K562 (cell line): ENCODE data around the gene SLC16A5. TPM values are rescaled to one million over a fixed set of nuclear protein-coding genes. Genes with fewer than 3 reads are reported as not detected.

Experiments used
- HCFC1 ChIP-seq: IDR thresholded peaks from 2 replicates; pipeline ENCODE4 v1.6.1; 2012; ENCODE audit warnings: low read depth, low read length, improper control_type of control experiment
- MAFK ChIP-seq: IDR thresholded peaks from 2 replicates; pipeline ENCODE4 v1.6.1; 2011; ENCODE audit warnings: low read length, improper control_type of control experiment
- PRDM10 ChIP-seq: fragments of 450-650 bp; IDR thresholded peaks from 2 replicates; pipeline ENCODE4 v1.6.1; 2018; ENCODE audit not compliant: partially characterized antibody
- RBFOX2 ChIP-seq: fragments of 200-400 bp; formaldehyde crosslinking; IDR thresholded peaks from 2 replicates; pipeline ENCODE4 v1.6.1; 2017; ENCODE audit warnings: low read depth, mild to moderate bottlenecking, low read length, moderate library complexity
- SMC3 ChIP-seq: conservative IDR thresholded peaks from 2 replicates; pipeline ENCODE4 v1.6.1; 2011; ENCODE audit warnings: low read depth, low read length, improper control_type of control experiment; ENCODE audit not compliant: insufficient read depth
- TBP ChIP-seq: optimal IDR thresholded peaks from 2 replicates; pipeline ENCODE3; 2011; ENCODE audit warnings: low read depth, low read length, improper control_type of control experiment
- TFAP4 ChIP-seq: sonication (generic); formaldehyde crosslinking; IDR thresholded peaks from 2 replicates; pipeline ENCODE4 v1.8.0; 2022; ENCODE audit warnings: missing genetic modification reagents, mild to moderate bottlenecking, moderate library complexity, borderline replicate concordance
- ZBTB26 ChIP-seq: fragments of 450-650 bp; formaldehyde crosslinking; IDR thresholded peaks from 2 replicates; pipeline ENCODE4 v1.4.0; 2022; ENCODE audit warnings: missing genetic modification characterization
- ZBTB7A ChIP-seq: IDR thresholded peaks from 2 replicates; pipeline ENCODE4 v1.6.1; 2011; ENCODE audit warnings: low read depth, mild to moderate bottlenecking, low read length, moderate library complexity, borderline replicate concordance; ENCODE audit not compliant: control insufficient read depth
- ZNF121 ChIP-seq: sonication (generic); formaldehyde crosslinking; conservative IDR thresholded peaks from 2 replicates; pipeline ENCODE4 v1.8.0; 2022; ENCODE audit warnings: missing genetic modification reagents
- ZNF316 ChIP-seq: fragments of 450-650 bp; IDR thresholded peaks from 2 replicates; pipeline ENCODE4 v1.6.1; 2016
- polyA plus RNA-seq, 8 experiments: library from polyadenylated mRNA; depleted of rRNA in 4 of 8; stranded (reverse) in 5 of 8; unstranded in 3 of 8; fragments of >200 nt; fragmentation: Nextera tagmentation in 2 of 8; fragmentation: Illumina TruSeq in 1 of 8; extraction: Ambion mirVana in 2 of 8; extraction: Trizol in 1 of 8; gene quantifications; 2 replicates each; pipeline versions ENCODE4 v1.2.1 to v1.2.3, GENCODE V29; 2011 to 2014; ENCODE audit warnings: inconsistent platforms in 1 of 8, missing spikeins in 1 of 8
- total RNA-seq, 7 experiments: library from RNA; depleted of rRNA in 6 of 7; stranded (reverse); fragments of >200 nt in 6 of 7; fragmentation: Illumina TruSeq in 2 of 7; extraction: Trizol in 2 of 7; gene quantifications; 2 replicates each; pipeline versions ENCODE4 v1.2.1 to v1.2.3, GENCODE V29; 2011 to 2021; ENCODE audit warnings: low replicate concordance in 1 of 7

SLC16A5 gene
- total and polyA plus RNA-seq, 9 of the 15 experiments (the other 6 are each of a cell fraction or from before 2014, with no cell fraction given), result 0.06 to 2.6 (median 0.91) TPM

- TF ChIP-seq ZNF316, result no peak
- TF ChIP-seq TBP, result peak; percentile 83
- peak; percentile 43; the same call in 1 of the 2 replicates for TF ChIP-seq TFAP4
- TF ChIP-seq PRDM10, result peak; percentile 61
- TF ChIP-seq ZBTB7A, result peak; percentile 79
- peak; percentile 22; the same call in 1 of the 2 replicates for TF ChIP-seq SMC3
- TF ChIP-seq ZNF121 (CRISPR knock-in tag), result no peak
- 0 out of 2 replicates have a peak, but pooled peaks have one; percentile 5 for TF ChIP-seq MAFK
- peak; percentile 57; the same call in 1 of the 2 replicates for TF ChIP-seq HCFC1
- peak; percentile 93 for TF ChIP-seq RBFOX2
- no peak for TF ChIP-seq ZBTB26 (CRISPR knock-in tag)
Measured at GRCh38 chr17:75109407-75110233, 21.9 kb downstream of the SLC16A5 start, which contains the start of gene ARMC7 (continued).
